ENCODE data around the gene LCNL1. TPM values are rescaled to one million over a fixed set of nuclear protein-coding genes. Genes with fewer than 3 reads are reported as not detected.

Gene LCNL1
- total RNA-seq, 4 donors from 2014 or later, result 0.19 TPM; not detected in 3

DNA sequence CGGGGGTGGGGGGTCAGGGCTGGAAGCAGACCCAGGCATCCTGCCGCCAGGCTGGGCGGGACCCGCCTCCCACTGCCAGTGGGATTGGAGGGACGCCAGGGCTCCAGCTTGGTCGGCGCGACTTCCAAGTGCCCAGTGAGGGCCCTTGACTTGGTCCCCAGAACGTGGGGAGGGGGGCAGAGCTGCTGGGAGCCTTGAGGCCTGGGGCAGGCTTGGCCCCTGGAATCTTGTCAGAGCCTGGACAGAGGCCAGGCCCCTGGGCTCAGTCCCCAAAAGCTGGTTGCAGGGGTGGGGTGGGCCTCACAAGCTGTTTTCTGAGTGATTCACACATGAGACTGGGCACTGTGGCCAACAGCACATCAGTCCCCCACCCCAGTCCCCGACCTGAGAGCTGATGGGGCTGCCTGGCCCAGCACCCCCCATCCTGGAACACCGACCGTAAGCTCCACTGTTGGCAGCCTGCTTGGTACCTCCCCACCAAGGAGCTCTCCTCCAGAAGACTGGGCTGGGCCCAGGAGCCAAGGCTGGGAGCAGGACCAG, 13.0 kb downstream of the LCNL1 start:
- no peak for TF ChIP-seq POLR2A (IDR thresholded peaks at IDR 0.05)
- TF ChIP-seq, protein P1, sequence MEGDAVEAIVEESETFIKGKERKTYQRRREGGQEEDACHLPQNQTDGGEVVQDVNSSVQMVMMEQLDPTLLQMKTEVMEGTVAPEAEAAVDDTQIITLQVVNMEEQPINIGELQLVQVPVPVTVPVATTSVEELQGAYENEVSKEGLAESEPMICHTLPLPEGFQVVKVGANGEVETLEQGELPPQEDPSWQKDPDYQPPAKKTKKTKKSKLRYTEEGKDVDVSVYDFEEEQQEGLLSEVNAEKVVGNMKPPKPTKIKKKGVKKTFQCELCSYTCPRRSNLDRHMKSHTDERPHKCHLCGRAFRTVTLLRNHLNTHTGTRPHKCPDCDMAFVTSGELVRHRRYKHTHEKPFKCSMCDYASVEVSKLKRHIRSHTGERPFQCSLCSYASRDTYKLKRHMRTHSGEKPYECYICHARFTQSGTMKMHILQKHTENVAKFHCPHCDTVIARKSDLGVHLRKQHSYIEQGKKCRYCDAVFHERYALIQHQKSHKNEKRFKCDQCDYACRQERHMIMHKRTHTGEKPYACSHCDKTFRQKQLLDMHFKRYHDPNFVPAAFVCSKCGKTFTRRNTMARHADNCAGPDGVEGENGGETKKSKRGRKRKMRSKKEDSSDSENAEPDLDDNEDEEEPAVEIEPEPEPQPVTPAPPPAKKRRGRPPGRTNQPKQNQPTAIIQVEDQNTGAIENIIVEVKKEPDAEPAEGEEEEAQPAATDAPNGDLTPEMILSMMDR (IDR thresholded peaks at IDR 0.05), result no peak
- Histone ChIP-seq H3K36me3 (peaks cover 0 to 16% (median 0%) of the 10 kb centered on the region in 3 donors), H3K9me3 (peaks cover 0 to 2% (median 0%) of the 10 kb centered on the region in 3 donors), H3K4me3 (peak overlapping the region; percentile 31 to 75 (median 50)), H3K27ac (peak overlapping the region; percentile 66 to 92 (median 80)), H3K27me3 (peaks cover 0 to 29% (median 0%) of the 10 kb centered on the region in 4 donors), H3K4me1 (peaks cover 51 to 91% (median 55%) of the 10 kb centered on the region in 3 donors)
- no peak for DNase-seq
- WGBS, 2 donors, result 8 to 17% methylated on average over 2 to 7 of the region's 12 CpGs
- intact Hi-C loops (cut with DNase I), result no loop called here

DNA sequence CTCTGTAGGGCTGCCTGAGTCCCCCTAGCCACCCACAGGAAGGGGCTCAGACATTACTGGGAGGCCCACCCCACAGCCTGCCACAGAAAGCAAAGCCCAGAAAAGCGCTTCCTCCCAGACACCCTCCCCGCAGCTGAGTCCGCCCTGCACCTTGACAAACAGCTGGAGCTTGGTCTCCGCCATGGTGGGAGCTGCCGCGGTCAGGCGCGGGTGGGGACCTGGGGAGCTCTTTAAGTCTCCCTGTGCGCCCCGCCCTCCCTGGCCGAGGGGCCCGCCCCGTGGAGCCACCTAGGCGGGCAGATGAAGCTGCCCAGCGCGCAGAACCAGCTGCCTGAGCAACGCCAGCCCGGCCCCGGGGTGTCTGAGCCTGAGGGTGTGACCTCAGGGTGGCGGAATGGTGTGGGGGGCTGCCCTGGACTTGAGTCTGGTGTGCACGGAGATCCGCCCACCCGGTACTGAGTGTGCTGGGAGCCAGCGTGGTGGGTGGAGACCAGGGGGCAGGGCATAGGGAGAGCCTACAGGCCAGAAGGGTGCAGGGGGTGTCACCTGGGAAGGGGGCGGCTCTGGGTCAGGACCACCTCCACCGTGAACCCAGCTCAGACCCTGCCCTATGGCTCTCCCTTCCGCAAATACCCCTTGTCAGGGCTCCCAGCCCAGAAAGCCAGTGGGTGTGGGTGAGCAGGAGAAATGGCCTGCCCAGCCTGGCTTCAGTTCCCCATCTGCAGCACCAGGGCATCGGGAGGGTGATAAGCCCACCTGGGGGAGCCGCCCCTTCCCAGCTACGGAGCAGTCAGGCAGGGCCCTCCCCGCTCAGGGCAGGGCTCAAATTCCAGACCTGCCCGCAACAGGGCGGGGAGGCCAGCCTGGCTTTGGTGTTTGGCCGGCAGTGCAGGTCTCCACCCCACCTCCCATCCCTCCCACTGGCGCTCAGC, 13.8 kb downstream of the LCNL1 start, which contains the start of gene CLIC3:
Gene CLIC3, minus strand, starts transcription at position 208 of the 932 bp plus-strand sequence. Its CDS starts 25 bp downstream, at position 183.
- peak within 1 kb of the TSS; percentile 66 to 92 (median 80) for H3K27ac ChIP-seq
- WGBS, 2 donors, result 15% methylated on average over 3 of the region's 35 CpGs; no CpG with 5 or more reads in 1 of the 2 donors
- TF ChIP-seq, protein P1 (IDR thresholded peaks at IDR 0.05), result no peak
- TF ChIP-seq POLR2A (IDR thresholded peaks at IDR 0.05), result peak in 1 of 4 donors; percentile 26
- peaks cover 0 to 16% (median 0%) of the 10 kb centered on the region in 3 donors for H3K36me3 ChIP-seq
- DNase-seq, result no peak
- H3K27me3 ChIP-seq, result peaks cover 0 to 29% (median 0%) of the 10 kb centered on the region in 4 donors
- peak within 1 kb of the TSS; percentile 31 to 75 (median 50) for H3K4me3 ChIP-seq
- peaks cover 51 to 87% (median 55%) of the 10 kb centered on the region in 3 donors for H3K4me1 ChIP-seq
- H3K9me3 ChIP-seq, result no peaks in the 10 kb centered on the region
- intact Hi-C loops (cut with DNase I), result no loop called here

DNA sequence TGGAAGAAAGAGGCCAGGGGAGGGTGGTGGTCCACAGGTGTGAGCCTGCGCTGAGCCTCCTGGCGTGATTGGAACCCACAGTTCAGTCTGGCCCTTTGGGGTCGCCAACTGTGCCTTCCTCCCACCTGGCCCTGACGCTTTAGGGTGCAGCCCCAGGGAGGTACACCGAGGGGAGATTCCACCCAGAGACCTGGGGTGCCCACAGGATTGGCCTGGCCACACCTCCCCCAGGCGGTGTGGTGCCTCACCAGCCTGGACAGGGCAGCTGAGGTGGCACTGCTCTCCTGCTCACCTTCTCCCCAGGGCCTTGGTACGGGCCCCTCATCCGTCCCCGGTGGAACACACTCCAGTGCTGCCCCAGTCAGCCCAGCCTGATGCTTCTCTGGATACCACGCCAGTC, 14.6 kb downstream of the LCNL1 start:
- Histone ChIP-seq H3K27ac (peak overlapping the region; percentile 66 to 92 (median 80)), H3K4me1 (peaks cover 51 to 80% (median 55%) of the 10 kb centered on the region in 3 donors), H3K27me3 (peaks cover 0 to 29% (median 0%) of the 10 kb centered on the region in 4 donors), H3K9me3 (no peaks in the 10 kb centered on the region), H3K36me3 (peaks cover 0 to 16% (median 0%) of the 10 kb centered on the region in 3 donors), H3K4me3 (peak overlapping the region in 2 of 4 donors; percentile 37 to 75)
- TF ChIP-seq POLR2A (IDR thresholded peaks at IDR 0.05), result no peak
- TF ChIP-seq, protein P1 (IDR thresholded peaks at IDR 0.05), result no peak
- WGBS, 2 donors, result 71 to 93% methylated on average over 3 to 5 of the region's 10 CpGs
- DNase-seq, result no peak
- intact Hi-C loops (cut with DNase I), result no loop called here

DNA sequence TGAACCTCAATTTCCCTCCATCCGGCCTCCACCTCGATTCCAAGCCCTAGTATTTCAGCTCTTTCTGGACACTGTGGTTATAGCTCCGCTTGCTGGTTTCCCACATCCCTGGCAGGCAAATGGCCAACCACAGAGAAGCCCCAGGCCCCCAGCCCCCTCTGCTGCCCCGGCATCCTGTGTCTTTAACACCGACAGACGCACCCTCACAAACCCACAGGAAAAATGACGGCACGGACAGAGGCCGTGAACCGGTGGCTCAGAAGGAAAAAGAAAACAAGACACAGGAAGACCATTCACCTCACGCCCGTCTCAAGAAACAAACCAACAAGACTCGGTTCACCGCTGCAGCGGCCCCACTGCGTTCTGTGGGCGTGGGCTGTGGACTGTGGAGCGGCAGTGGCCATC, 15.0 kb downstream of the LCNL1 start:
- Histone ChIP-seq H3K27me3 (peaks cover 0 to 29% (median 0%) of the 10 kb centered on the region in 4 donors), H3K4me3 (no peak overlapping the region), H3K27ac (peak overlapping the region; percentile 66 to 92 (median 80)), H3K4me1 (peaks cover 48 to 75% (median 53%) of the 10 kb centered on the region in 3 donors), H3K9me3 (no peaks in the 10 kb centered on the region), H3K36me3 (peaks cover 0 to 16% (median 0%) of the 10 kb centered on the region in 3 donors)
- WGBS, 2 donors, result 31 to 69% methylated on average over 8 to 10 of the region's 18 CpGs
- DNase-seq, result no peak
- TF ChIP-seq, protein P1 (IDR thresholded peaks at IDR 0.05), result no peak
- no peak for TF ChIP-seq POLR2A (IDR thresholded peaks at IDR 0.05)
- intact Hi-C loops (cut with DNase I), result no loop called here
